ENCODE results near the gene ASB8.

GRCh38 chr12:48189331-48190125 lies 32.2 kb upstream of the ASB8 start:
- no peak for TF ChIP-seq OSR1 (CRISPR knock-in tag; IDR thresholded peaks at IDR 0.05)
- TF ChIP-seq ZNF565 (CRISPR knock-in tag; conservative IDR thresholded peaks at IDR 0.05; ENCODE audit: low read depth) = no peak
